ENCODE data around the gene ITCH.

- TF ChIP-seq, protein P1, sequence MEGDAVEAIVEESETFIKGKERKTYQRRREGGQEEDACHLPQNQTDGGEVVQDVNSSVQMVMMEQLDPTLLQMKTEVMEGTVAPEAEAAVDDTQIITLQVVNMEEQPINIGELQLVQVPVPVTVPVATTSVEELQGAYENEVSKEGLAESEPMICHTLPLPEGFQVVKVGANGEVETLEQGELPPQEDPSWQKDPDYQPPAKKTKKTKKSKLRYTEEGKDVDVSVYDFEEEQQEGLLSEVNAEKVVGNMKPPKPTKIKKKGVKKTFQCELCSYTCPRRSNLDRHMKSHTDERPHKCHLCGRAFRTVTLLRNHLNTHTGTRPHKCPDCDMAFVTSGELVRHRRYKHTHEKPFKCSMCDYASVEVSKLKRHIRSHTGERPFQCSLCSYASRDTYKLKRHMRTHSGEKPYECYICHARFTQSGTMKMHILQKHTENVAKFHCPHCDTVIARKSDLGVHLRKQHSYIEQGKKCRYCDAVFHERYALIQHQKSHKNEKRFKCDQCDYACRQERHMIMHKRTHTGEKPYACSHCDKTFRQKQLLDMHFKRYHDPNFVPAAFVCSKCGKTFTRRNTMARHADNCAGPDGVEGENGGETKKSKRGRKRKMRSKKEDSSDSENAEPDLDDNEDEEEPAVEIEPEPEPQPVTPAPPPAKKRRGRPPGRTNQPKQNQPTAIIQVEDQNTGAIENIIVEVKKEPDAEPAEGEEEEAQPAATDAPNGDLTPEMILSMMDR (conservative IDR thresholded peaks at IDR 0.05): no peak
- no peak for TF ChIP-seq ZFX (IDR thresholded peaks at IDR 0.05)
These were observed 132.2 kb downstream of the ITCH start for GRCh38 chr20:34495307-34495706.
